ENCODE data around the gene C3orf62.
"Not testable (repeated sequence)": the region's sequence is repeated elsewhere in the genome, so short reads cannot be mapped to it uniquely, and the experiment has no call there.

Gene C3orf62

GRCh38 chr3:49266410-49267095 is 10.5 kb downstream of the C3orf62 start:
- DNase-seq = no peak

- no peak for DNase-seq
Measured at GRCh38 chr3:49265661-49266386, 11.2 kb downstream of the C3orf62 start.

- DNase-seq = no peak
Measured at GRCh38 chr3:49263159-49263889, 13.7 kb downstream of the C3orf62 start.

- no peak for DNase-seq
Measured at GRCh38 chr3:49260806-49261324, 16.2 kb downstream of the C3orf62 start.

- DNase-seq = no peak
Measured at GRCh38 chr3:49257187-49257586, 19.8 kb downstream of the C3orf62 start.

GRCh38 chr3:49255718-49256511 is 21.1 kb downstream of the C3orf62 start:
- DNase-seq = no peak

GRCh38 chr3:49255112-49255511 is 21.9 kb downstream of the C3orf62 start:
- no peak for DNase-seq

GRCh38 chr3:49253512-49253911 is 23.5 kb downstream of the C3orf62 start:
- DNase-seq = no peak

- no peak for DNase-seq
Measured at GRCh38 chr3:49248840-49249227, 28.2 kb downstream of the C3orf62 start.

GRCh38 chr3:49244581-49245205 is 32.3 kb downstream of the C3orf62 start:
- no peak for DNase-seq

GRCh38 chr3:49240091-49240490 is 36.9 kb downstream of the C3orf62 start:
- DNase-seq = not testable (repeated sequence)

- DNase-seq = no peak
Measured at GRCh38 chr3:49238274-49239127, 38.5 kb downstream of the C3orf62 start.

- no peak for DNase-seq
Measured at GRCh38 chr3:49237344-49237743, 39.7 kb downstream of the C3orf62 start.

GRCh38 chr3:49236226-49236625 is 40.8 kb downstream of the C3orf62 start:
- DNase-seq = no peak

- DNase-seq = not testable (repeated sequence)
Measured at GRCh38 chr3:49228817-49229216, 48.2 kb downstream of the C3orf62 start.

GRCh38 chr3:49222002-49222401 is 55.0 kb downstream of the C3orf62 start:
- DNase-seq = no peak

- DNase-seq = not testable (repeated sequence)
Measured at GRCh38 chr3:49220985-49221563, 56.0 kb downstream of the C3orf62 start.

- no peak for DNase-seq
Measured at GRCh38 chr3:49219132-49219531, 57.9 kb downstream of the C3orf62 start.
